Measurements from ENCODE around the gene ASPHD1.
"Not testable (repeated sequence)": the region's sequence is repeated elsewhere in the genome, so short reads cannot be mapped to it uniquely, and the experiment has no call there.

ASPHD1 gene, protein sequence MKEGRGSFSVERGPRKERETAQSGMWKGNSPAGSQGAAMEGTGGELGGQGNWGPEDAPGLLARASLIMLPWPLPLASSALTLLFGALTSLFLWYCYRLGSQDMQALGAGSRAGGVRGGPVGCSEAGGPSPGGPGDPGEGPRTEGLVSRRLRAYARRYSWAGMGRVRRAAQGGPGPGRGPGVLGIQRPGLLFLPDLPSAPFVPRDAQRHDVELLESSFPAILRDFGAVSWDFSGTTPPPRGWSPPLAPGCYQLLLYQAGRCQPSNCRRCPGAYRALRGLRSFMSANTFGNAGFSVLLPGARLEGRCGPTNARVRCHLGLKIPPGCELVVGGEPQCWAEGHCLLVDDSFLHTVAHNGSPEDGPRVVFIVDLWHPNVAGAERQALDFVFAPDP

DNA sequence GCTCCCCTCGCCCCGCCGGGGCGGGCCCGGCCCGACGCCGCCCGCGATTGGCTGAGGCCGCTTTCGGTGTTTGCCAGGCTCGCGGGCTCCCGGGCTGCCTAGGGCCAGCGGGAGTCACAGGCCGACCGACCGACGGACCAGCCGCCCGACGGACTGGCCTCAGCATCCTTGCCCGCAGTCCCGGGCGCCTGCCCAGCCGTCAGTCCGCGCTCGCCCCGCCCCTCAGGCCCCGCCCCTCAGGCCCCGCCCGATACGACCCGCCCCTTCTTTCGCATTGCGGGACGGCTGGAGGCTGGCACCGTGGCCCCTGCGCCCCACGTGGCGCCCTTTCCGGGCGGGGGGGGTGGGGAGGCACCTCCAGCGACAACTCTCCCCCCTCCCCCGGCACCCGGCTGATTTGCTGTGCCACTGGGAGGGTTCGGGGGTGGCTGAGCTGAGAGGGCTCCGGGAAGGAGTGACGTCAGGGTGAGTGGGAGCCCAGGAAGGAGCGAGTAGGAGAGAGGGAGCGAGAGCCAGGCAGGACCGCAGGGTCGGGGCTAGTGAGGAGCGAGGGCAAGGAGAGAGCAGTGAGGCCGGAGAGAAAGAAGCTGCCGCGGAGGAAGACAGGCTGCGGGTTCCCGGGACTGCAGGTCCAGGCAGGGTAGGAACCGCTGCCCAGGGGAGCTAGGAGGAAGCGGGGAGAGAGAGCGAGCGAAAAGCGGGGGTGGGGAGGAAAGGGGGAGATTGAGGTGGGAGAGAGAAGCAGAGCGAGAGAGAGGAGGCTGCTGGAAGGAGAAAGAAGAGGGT lies at the start of gene ASPHD1:
ASPHD1 (plus strand) TSS at position 387 of the 786 bp plus-strand sequence. CDS start 484 bp downstream, outside the sequence.
- in situ Hi-C loops (cut with HindIII; ENCODE audit: low sequenced_read_pairs) = no loop called here

DNA sequence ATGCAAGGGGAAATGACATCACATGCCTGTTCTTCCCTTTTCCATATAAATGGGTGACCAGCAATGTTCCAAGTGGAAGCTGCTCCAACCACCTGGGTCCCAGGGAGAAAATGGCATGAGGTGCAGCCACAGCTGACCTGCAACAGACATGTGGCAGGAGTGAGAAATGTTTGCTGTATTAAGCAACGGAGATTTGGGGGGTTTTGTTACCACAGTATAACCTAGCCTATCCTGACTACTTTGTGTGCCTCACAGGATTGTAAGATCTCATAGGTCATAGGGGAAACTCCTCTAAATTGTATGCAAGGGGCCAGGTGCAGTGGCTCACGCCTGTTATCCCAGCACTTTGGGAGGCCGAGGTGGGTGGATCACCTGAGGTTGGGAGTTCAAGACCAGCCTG lies 49.3 kb upstream of the ASPHD1 start:
- in situ Hi-C loops (cut with HindIII; ENCODE audit: low sequenced_read_pairs) = no loop called here

DNA sequence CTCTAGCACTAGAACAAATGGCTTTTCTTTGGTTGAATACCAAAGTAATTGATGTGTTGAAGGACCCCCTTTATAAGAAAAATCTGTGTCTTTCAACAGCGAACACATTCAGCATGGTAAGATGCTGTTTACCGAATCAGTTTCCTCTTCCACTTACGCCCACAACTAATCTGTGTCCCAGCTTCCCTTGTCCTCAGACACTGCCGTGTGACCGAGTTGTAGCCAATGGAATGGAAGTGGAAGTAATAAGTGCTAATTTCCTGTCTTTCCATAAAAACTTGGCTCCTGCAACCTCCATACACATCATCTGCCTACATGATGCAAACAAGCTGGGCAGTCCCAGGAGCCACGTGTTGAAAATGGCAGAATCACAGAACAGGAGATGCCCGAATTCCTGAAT lies 47.6 kb upstream of the ASPHD1 start:
- in situ Hi-C loops (cut with HindIII; ENCODE audit: low sequenced_read_pairs) = no loop called here

DNA sequence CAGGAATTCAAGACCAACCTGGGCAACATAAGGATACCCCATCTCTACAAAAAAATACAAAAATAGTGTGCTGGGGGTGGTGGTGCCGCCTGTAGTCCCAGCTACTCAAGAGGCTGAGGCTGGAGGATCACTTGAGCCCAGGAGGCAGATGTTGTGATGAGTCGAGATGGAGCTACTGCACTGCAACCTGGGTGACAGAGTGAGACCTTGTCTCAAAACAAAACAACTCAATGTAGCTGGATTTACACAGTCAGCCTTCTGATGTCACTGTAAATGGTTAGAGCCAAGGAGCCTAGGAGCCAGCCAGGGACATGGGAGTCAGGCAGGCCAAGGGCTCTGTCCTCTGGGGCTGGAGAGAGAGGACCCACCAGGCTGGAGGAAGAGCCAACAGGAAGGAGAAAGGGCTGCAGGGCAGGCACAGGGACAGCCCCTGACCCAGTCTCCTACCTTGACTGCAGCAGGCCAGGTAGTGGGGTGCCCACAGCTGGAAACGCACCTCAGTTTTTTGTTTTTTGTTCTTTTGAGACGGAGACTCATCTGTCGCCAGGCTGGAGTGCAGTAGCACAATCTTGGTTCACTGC lies 45.7 kb upstream of the ASPHD1 start:
- in situ Hi-C loops (cut with HindIII; ENCODE audit: low sequenced_read_pairs) = no loop called here

DNA sequence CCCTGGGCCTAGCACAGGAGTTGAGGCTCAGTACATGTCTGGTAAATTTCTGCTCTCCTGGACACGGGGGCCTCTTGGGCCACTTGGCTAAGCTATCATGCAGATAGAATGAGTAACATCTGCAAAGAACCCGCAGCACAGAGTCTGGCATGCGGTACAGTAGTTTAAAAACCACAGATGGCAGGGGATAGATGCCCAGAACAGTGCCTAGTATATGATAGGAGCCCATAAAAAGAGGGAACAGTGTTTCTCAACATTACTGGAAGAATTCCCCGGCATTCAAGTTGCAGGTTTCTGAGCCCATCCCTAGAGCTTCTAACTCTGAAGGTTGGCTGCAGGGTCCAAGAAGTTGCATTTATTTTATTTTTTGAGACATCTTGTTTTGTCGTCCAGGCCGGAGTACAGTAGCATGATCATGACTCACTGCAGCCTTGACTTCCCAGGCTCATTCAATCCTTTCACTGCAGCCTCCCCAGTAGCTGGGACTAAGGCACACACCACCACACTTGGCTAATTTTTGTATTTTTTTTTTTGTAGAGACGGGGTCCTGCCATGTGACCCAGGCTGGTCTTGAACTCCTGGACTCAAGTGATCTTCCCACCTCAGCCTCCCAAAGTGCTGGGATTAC lies 43.0 kb upstream of the ASPHD1 start:
- in situ Hi-C loops (cut with HindIII; ENCODE audit: low sequenced_read_pairs) = no loop called here

DNA sequence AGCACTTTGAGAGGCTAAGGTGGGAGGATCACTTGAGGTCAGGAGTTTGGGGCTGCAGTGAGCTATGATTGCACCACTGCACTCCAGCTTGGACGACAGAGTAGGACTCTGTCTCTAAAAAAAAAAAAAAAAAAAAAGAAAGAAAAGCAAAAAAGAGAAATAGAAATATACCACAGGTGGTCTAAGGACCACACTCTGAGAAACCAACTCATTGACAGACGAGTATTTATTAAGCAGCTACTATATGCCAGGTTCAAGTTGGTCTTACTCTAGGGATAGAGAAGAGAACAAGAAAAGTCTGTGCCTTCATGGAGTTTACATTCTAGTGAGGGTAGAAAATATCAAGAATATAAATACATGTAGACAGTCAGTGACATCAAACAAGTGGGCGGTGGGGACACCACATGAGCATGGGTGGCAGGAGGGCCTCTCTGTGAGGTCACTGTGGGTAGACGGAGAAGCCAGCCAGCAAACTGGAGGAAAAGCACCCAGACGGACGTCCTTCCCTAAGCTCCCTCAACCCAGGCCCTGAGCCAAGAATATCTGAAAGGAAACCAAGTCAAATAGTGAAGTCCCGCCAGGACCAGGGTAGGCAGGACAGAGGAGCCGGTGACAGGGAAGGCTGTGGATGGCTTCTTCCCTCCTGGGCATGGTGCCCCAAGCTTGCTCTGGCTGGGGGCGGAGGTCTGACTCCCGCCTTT lies 42.0 kb upstream of the ASPHD1 start:
- in situ Hi-C loops (cut with HindIII; ENCODE audit: low sequenced_read_pairs) = no loop called here

DNA sequence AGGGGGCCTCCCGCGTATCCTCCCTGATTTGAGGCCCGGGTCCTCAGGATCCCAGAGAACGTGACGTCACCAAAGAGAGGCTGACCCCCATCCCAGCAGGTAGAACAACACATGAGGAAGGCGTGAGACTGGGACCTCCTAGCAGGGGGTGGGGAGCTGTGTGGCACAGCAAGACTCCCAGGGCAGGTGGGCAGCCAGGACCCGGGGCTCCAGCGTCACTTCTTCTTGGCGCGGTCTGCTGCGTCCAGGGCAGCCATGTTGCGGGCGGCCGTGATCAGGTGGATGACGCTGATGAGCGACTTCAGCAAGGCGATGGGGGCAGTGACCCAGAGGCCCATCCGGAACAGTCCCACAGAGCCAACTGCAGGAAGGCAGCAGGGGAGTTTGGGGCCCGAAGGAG lies 41.3 kb upstream of the ASPHD1 start:
- in situ Hi-C loops (cut with HindIII; ENCODE audit: low sequenced_read_pairs) = no loop called here

DNA sequence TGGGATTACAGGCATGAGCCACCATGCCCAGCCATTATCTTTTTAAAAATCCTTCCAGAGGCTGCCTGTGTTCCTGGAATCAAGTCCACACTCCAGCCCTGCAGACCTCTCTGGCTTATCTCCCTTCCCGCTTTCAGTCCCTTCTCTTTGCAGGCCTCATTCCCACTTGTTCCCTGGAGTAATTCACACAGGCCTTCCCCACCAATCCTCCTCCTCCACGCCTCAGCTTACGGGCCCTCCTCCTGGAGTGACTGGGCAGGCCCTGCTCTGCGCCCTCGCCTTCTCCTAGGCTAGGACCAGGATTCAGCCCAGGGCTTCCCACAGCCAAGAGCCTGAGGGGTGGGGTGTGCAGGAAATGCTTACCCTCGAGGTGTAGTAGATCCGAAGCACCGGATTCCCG lies 40.1 kb upstream of the ASPHD1 start:
- in situ Hi-C loops (cut with HindIII; ENCODE audit: low sequenced_read_pairs) = no loop called here

DNA sequence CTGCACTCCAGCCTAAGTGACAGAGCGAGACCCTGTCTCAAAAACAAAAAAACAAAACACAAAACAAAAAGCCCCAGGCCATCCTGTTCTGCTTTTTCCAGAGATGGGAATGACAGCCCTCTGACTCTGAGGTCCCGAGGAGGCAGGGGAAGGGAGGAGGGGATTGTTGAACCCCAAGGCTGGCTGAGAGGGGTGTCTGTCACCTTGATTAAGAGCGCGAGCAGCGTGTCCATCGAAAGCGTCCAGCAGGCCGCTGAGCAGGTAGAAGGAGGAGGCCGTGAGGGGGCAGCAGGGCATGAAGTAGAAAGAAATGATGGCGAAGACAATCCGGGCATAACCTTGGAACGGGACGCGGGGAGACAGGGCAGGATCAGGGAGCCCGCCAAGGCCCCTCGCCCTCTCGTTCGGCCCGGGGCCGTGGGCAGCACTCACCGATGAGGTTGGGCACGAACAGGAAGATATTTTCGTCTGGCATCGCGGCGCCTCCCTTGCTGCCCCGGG lies 37.9 kb upstream of the ASPHD1 start:
- in situ Hi-C loops (cut with HindIII; ENCODE audit: low sequenced_read_pairs) = no loop called here

DNA sequence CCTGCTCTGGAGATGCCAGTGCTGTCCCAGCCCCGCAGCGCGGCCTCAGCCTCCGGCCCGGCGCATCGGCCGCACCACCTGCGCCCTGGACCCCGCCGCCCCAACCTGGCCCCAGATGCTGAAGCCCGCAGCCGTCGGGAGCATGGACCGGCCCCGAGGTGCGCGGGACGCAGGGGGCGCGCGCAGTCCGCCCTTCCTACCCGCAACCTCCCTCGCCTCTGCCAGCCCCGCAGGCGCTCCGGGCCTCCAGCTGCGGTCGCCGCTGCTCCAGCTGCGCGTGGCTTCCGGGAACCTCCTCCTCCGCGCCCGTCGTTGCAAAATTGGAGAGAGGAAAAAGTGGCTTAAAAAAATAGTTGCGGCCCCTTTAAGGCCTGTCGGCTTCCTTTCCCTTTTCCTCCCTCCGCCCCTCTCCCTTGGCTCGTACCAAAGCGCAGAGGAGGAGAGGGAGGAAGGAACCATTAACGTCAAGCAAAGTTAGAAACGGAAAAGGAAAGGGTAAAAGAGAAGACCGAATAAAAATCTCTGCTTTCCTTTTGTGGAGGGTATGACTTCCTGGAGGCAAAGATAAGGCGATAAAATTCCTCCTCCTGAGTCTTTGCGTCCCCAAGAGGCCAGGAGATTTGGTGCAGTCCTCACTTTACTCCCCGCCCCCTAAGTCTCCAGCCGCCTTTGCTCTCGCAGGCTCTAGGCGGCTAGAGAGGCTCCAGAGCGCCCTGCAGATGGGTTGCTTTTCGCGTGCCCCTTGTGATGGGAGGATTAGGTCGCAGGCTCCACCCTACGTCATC lies 37.2 kb upstream of the ASPHD1 start, which contains the start of gene CDIPT:
CDIPT (minus strand) TSS at position 343 of the 785 bp plus-strand sequence. CDS start 369 bp downstream, outside the sequence.
- in situ Hi-C loops (cut with HindIII; ENCODE audit: low sequenced_read_pairs) = no loop called here

DNA sequence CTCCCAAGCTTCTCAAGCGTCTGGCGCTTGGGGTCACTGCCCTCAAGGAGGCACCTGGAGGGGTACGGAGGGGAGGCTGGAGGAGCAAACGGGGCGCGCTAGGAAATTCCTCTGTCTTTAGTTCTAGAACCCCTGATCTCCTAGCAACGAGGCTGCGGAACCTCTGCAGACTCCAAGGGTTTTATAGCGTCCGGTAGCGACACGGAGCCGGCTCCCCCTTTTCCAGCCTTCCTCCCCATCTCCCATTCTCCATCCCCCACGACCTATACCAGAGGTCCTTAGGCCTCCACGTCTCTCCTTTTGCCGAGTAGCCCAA lies 36.7 kb upstream of the ASPHD1 start:
- in situ Hi-C loops (cut with HindIII; ENCODE audit: low sequenced_read_pairs) = no loop called here

DNA sequence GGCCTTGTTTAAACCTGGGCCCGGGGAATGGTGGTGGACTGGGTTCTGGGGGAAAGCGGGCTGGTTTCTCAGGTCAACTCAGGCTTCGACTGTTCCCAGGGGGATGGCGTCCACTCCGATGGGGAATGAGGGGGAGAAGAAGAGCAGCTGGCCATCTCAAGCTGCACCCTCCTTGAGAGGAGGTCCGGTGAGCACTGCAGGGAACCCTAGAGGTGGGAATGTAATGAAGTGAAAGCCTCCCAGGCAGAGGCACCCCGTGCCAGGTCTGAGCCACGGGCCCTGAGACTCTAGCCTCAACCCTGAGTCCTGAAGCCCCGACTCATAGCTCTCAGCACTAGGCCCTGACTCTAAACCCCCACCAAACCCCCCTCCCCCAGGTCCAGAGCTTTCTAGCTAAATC lies 36.1 kb upstream of the ASPHD1 start:
- in situ Hi-C loops (cut with HindIII; ENCODE audit: low sequenced_read_pairs) = no loop called here

DNA sequence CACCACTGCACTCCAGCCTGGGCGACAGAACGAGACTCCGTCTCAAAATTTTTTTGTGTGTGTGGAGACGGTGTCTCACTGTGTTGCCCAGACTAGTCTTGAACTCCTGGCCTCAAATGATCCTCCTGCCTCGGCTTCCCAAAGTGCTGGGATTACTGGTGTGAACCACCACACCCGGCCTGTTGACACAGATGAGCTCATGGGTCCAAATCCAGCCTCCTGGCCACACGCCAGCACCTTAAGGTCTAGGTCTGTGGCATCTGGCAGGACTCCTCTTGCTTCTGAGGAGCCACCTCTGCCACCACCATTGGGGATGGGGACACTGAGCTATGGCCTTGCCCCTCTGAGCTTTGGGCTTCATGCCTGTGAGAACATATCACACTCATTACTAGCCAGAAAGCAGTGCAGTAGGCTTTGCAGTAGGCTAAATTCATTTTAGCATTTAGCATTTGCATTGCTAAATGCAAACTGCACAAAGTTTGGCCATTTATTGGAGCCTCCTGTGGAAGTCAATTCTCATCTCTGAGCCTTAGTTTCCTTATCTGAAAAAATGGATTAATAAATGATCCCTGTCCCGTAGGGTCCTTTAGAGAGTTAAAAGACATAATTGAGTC lies 31.8 kb upstream of the ASPHD1 start:
- in situ Hi-C loops (cut with HindIII; ENCODE audit: low sequenced_read_pairs) = no loop called here

DNA sequence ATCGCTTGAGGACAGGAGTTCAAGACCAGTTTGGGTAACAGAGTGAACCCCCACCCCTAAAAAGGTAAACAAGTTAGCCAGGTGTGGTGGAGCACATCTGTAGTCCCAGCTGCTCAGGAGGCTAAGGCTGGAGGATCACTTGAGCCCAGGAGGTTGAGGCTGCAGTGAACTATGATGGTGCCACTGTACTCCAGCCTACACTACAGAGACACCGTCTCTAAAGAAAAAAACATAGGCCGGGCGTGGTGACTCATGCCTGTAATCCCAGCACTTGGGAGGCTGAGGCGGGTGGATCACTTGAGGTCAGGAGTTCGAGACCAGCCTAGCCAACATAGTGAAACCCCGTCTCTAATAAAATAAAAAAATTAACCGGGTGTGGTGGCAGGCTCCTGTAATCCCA lies 31.2 kb upstream of the ASPHD1 start:
- in situ Hi-C loops (cut with HindIII; ENCODE audit: low sequenced_read_pairs) = not testable (repeated sequence)

DNA sequence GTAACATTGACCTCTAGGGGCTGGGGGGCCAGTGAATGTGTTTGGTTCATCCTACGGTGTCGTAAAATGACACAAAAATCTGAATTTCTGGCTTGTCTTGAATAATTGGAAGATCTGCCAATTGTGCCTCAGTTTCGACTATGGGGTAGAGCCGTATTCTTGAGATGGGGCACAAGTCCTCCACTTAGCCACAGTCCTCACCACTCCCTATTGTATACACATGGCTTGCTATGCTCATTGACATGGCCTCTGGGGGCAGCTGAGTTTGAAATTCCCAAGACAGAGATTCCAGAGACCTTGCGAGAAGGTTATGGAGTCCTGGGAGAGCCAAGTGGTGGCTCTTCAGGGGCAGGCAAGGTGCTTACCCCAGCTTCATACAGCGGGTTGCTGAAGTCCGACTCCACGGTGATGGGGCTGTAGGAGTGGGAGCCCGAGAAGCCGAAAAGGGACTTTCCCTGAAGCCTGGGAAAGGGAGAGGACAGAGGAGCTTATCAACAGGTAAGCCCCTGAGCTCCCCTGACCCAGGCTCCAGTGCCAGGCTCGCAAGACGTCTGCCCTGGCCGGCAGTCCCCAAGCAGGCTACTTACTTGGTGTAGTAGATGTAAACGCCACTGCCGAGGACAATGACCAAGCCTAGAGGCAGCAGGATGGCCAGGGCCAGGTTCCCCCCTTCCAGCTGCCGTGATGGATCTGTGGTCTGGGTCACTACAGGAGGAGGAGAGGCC lies 28.3 kb upstream of the ASPHD1 start:
- in situ Hi-C loops (cut with HindIII; ENCODE audit: low sequenced_read_pairs) = no loop called here

DNA sequence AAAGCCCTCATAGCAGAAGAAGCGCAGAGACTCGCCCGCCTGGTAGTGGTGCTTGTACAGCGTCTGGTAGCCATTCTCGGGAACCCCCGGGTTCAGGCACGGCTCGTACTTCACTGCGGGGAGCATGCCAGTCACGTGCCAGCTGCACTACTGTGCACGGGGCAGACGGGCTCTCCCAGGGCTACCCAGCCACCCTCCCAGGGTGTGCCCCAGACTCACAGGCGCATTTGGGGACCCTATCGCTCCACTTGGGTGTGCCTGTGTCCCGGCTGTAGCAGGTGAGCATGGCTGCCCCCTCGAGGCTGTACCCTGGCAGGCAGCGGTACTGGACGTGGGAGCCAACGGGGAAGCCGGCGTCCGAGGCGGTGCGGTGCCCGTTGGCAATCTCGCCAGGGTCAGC lies 27.0 kb upstream of the ASPHD1 start:
- in situ Hi-C loops (cut with HindIII; ENCODE audit: low sequenced_read_pairs) = no loop called here

DNA sequence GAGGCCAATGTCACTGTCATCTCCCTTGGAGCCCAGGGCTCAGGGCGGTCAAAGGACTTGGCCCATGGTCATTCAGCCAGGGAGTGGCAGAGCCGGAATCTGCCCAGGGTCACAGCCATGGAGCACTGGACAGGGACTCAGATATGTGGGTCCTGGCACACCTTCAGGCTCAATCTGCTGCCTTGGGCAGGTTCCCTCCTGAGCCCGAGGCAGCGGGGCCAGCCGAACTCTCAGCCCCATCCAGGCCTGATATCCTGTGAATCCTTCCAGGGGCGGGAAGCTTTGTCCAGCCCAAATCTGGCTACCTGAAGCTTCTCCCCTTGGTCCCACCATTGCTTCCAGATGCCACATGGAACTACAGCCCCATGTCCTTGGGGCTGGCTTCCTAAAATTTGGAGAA lies 25.1 kb upstream of the ASPHD1 start:
- in situ Hi-C loops (cut with HindIII; ENCODE audit: low sequenced_read_pairs) = no loop called here

DNA sequence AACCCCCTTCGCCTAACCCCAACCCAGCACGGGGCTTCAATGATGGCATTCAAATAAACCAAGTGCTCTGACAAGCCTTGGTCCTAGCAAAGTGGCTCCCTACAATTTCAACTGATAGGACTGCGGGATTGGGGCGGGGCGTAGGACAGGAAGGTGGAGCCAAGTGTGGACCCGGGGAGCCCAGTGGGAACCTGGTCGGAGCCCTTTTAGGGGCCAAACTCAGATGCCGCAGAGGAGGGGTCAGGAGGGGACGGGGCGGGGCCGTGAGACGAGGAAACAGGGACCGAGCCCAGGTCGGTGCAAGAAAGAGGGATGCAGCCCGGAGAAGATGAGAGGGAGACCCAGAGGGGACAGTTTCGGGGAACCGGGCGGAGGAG lies 24.1 kb upstream of the ASPHD1 start:
- in situ Hi-C loops (cut with HindIII; ENCODE audit: low sequenced_read_pairs) = no loop called here

All from DLD1 (cell line).